NCI-H1105 treated with DMSO at 0.1 percent for 48 hours (cell line): ENCODE data around the gene CD52.
"Not testable (repeated sequence)": the region's sequence is repeated elsewhere in the genome, so short reads cannot be mapped to it uniquely, and the experiment has no call there.

Experiments
- DNase-seq: peaks from one replicate; lab custom pipeline; 2025; lab: John Stamatoyannopoulos, UW

The CD52 gene

DNA sequence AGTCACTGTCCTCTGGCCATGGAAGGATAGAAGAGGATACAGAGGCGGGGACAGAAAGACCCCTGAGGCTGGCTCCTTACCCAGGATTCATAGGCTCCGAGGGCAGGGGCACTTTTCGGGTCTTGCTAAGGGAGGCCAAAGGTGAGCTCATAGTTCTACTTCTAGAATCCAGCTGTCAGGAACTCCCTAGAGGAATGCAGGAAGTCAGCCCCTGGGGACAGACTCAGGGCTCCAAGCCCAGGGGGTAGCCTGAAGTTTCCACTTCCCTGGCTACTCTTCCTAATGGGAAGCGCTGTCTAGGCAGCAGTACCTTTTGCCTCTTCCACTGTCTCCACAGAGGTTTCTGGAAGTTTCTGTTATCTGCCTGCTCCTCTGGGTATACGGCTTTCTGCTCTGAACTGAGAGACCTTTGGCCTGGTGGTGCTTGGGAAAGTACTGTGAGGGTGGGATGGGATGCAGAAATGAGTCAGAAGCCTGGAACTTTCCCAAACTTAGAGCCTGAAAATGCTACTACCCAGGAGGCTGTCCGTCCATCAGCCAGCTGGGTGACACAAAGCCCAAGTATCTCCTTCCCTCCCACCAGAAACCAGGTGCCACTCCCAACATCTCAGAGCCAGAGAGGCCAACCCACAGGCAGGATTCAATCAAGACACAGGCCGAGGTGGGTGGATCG lies 14.9 kb upstream of the CD52 start:
- no peak for DNase-seq

DNA sequence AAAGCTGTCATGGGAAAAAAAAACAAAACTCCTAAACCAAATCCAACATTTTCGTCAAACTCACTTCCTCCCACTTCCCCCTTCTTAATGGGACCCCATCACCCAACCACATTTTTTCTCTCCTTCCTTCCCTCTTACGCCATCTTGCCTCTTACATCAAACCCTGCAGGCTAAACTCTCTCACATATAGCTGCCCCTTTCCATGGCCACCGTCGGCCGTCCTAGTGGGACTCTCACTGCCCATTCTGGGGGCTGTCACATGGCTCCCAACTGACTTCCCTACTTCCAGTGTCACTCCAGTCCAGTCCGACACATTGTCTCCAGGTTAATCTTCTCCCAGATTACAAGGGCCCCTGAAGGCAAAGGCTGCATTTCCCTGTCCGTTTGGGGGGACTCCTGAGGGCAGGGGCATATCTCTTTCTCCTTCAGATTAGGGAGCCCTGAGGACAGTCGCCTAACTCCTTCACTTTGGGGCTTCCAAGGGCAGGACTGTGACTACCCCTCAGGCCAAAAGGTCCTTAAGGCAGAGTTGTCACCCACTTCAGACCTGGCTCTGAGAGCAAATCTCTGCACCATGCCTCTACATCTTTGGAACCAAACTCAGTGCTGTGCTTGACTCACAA lies 12.0 kb upstream of the CD52 start:
- no peak for DNase-seq

DNA sequence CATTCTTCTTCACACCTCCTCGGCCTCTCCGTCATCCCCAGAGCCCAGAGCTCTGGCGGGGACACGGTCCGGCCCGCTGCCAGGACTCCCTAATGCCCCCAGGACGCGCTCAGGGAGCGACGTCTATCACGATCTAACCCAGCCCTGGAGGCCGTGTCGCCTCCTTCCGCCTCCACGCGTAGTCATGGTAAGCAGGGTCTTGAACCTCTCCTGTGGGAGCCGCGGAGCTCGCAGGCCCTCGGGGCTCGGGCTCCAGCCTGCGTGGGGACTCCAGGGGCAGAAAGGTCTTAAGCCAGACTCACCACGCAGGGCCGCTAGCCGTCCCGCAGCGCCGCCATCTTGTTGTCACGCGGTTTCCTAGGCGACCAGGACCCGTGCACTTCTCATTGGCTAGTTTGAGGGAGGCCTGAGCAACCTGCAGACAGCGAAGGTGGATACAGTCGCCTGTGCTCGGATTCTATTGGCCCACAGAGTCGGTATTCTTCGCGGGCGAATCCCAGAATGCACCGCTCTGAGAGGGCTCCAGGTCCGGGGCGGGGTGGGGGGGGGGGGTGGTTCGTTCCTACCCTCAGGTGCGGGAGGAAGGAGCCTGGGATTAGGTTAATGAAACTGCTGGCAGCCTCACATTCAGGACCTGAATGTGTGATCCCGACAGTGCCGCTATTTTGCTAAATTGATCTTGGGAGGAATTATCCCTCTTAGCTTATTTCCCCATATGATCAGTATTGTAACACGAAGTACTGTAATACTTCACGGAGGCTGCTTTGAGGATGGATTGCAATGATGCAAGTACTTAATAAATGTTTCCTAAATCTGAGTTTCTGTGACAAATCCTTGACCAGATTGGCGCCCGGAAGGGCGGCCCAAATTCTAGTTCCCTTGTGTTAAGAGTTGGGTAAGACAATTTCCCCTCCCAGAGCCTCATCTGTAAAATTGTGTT lies 11.2 kb upstream of the CD52 start, which contains the start of gene UBXN11:
Gene UBXN11, minus strand, starts transcription at position 347 of the 940 bp plus-strand sequence. CDS start 3,753 bp downstream, outside the sequence.
- DNase-seq, result peak; percentile 99

DNA sequence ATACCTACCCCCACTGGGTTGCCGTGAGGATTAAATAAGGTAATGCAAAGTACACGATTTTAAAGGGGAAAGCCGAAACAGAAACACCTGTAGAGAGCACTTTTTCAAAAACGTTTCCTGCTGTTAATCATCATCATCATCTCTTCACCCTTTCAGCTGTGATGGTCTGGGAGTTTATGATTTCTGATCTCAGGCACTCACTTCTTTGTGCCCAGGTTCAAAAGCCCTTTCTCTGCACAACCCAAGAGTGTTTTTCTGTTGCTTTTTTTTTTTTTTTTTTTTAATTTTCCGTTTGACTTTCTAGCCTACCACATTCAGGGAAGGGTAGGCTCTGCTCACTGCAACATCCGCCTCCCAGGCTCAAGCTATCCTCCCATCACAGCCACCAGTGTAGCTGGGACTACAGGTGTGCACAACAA lies 10.4 kb upstream of the CD52 start:
- DNase-seq, result no peak

DNA sequence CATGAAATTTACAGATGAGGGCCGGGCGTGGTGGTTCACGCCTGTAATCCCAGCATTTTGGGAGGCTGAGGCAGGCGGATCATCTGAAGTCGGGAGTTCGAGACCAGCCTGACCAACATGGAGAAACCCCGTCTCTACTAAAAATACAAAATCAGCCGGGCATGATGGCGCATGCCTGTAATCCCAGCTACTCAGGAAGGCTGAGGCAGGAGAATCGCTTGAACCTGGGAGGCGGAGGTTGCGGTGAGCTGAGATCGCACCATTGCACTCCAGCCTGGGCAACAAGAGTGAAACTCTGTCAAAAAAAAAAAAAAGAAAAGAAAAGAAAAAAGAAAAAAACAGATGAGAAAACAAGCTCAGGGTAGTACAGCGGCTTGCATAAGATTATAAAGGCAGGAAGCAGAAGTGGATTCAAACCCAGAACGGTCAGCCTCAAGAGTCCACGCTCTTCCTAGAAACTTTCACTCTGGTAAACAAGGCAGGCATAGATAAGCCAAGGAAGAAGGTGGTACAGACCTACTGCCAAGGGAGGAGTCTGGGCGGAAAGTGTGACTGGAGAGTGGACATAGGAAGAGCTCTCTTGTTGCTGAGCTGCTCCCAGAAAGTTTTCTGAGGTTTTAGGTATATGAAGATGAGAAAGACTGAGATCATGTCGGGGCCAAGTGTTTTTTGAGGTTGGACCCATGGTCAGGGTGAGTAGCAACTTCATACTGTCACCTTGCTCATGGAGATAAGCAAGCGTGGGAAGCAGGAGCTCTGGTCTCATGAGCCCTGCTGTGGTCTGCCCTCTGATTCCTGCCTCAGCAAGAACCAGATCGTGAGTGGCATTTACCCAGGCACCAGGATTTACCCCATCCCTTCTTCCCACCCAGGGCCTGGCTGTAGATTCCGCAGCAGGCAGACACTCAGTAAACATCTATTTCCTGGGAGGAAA lies 9.5 kb upstream of the CD52 start:
- not testable (repeated sequence) for DNase-seq

DNA sequence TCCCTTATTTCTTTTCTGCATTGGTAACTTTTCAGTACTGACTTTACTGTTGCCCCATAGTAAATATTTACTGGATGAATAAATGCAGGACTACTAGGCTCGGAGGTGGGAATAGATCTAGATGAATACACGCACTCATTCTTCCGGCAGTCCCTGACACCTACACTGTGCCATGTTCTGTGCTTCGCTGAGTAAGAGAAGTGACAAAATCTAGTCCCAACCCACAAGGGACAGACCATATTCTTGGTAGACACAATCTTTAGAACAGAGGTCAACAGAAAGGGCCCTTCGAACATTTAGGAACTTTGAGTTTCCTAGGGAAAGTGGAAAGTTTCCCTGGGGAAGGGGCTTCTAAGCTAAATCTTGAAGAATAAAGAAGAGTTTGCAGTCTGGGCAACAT lies 3.3 kb upstream of the CD52 start:
- no peak for DNase-seq

DNA sequence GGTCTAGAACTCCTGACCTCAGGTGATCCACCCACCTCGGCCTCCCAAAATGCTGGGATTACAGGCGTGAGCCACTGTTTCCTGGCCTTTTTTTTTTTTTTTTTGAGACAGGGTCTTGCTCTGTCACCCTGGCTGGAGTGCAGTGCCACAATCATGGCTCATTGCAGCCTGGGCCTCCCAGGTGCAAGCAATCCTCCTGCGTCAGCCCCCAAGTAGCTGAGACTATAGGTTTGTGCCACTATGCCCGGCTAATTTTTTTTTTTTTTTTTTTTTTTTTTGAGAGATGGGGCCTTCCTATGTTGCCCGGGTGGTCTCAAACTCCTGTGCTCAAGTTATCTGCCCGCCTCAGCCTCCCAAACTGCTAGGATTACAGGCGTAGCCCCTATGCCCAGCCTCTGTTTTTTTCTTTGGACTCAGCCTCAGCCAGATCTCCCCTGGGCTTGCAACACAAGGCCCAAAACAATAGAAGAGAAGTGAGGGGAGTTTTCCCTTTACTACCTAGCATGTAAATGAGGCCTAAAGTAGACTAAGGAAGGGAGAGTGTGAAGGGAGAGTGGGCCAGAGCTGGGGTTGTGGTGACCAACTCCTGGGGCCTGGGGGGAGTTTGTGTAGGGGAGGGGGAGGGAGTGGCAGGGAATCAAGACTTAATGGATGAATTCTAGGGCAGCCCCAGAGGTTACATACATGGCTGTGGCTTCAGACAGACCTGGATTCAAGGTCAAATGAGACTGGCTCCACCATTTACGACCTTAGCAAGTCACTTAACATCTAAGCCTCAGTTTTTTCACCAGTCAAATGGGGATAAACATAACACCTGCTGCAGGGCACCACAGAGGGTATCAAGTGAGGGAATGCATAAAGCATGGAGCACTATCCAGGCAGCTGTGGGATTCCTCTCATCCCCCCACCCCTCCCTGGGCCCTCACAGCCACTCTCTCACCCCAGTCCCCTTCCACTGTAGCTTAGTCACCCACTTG lies 1.6 kb upstream of the CD52 start:
- DNase-seq, result no peak

DNA sequence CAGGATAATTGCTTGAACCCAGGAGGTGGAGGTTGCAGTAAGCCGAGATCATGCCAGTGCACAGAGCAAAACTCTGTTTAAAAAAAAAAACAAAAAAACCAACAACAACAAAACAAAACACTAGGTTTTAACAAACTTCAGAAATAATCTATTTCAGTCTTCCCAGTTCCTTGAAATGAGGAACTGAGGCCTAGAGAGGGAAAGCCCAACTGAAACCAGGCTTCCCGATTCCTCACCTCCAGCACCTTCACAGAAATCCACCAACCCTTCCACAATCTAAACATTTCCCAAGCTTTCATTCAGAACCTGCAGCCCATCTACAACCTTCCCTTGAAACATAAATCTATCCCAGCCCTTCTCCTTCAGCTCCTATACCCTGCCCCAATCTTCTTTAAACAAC lies 612 bp upstream of the CD52 start:
- DNase-seq, result no peak

DNA sequence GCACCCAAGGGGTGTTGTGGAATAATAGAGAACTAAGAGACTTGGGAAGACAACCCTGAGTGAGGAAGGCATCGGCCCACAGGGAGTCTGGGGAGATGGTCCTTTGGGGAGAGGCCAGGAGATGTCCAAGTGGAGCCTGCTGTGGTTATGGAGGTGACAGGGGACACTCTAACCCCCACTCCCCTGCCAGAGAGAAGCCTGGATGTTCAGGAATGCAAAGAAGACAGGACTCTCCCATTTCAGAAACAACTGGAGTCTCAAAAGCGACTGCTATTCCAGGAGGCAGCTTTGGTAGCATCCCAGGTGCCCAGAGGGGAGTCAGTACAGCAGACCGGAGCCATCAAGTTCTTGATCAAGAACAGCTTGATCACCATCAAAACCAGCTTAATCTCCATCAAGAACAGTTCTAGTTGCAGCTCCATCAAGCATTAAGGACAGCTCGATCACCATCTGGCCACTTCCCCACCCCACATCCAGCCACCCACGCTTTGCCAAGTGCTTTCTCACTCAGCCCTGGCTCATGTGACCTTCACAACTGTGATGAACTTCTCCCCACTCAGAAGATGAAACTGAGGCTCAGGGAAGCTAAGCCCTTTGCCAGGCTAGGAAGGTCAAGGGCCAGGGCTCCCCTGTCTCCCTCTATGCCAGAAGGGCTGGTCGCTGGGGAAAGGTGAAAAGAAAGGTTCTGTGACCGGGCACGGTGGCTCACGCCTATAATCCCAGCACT lies 743 bp downstream of the CD52 start:
- no peak for DNase-seq

DNA sequence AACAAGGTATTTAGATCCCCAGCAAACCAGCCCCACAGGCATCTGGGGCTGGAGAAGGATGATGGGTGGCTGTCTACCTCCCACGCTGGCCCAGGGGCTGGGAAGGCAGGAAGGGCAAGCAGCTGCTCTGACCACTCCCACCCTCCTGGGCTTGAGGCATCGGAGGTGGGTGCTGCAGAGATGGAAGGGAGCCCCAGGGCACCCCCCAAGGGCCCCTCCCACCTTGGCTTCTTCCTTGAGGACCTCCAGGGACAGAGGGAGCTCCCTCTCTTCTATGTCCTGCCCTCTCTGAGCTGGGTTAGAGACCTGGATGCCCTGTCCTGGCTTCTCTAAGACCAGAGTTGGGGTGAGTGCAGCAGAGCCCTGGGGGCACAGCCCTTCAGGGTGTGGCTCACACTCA lies 3.1 kb downstream of the CD52 start:
- DNase-seq, result no peak

DNA sequence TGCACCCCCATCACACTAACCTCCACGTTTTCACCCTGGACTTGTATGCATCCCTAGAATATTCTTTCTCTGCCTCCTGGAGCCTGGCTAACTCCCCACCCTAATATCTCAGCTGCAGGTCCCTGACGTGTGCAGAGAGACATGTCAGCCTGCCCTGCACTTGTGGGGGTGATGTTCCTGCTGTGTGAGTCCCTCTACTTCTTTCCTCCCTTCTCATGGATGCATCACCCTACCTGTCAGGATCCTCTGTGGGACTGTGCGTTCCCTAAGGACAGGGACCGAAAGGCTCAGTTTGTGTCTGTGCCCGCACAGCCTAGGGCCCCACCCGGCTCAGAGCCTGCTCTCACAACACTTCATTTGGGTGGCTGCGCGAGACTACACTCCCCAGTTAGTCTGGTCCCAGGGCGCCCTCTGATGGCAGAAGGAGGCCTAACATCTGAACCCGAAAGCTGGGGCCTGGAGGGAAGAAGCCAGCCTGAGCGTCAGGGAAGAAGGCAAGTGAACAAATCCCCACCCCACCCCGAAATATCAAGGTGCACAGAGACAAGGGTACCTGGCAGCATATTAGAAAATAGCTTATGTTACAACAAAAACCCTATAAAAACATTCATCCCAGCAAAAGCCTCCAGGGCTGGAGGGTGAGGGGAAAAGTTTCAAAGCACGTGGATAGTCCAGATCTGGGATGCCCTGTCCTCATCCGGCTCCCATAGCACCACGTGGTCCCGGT lies 3.7 kb downstream of the CD52 start:
- DNase-seq, result peak; percentile 57

DNA sequence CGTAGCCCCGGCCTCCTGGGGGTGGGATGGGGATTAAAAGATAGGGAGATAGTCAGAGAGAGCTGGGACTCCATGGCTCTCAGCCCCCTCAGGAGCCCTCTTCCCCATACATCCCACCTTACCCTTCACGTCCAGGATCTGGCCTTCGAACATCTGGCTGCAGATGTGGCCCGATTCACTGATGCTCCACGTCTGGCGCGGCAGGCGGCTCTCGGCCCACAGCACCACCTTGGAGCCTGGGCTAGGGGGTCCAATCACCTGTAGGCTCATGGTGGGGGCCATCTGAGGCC lies 4.2 kb downstream of the CD52 start:
- no peak for DNase-seq

DNA sequence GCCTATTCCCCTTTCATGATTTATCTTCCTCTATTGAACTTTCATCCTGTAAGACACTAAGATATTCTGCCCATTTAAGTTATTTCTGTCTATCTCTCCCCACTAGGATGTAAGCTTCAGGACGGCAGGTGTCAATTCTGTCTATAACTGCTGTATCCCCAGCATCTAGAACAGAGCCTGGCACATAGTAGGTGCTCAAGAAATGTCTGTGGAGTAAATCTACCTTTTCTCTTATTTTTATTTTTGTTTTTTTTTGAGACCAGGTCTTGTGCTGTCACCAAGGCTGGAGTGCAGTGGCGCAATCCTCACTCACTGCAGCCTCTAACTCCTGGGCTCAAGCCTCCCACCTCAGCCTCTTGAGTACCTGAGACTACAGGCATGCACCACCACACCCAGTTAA lies 5.6 kb downstream of the CD52 start:
- no peak for DNase-seq

DNA sequence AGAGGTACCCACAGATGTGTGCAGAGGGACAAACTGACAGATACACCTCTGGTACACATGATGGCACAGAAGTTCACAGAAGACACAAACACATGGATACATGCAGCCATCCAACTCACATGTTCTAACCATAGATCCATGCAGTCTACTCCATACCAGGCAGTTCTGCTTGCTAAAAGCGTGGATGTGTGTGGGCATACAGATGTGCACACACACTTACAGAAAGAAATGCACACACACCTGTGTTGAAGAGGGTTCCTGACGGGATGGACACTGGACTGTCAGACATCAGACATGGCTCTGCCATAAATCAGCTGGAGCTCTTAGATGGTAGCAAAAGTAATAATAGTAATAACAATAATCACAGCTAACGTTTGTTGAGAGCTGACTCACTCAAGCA lies 6.8 kb downstream of the CD52 start:
- DNase-seq, result no peak

DNA sequence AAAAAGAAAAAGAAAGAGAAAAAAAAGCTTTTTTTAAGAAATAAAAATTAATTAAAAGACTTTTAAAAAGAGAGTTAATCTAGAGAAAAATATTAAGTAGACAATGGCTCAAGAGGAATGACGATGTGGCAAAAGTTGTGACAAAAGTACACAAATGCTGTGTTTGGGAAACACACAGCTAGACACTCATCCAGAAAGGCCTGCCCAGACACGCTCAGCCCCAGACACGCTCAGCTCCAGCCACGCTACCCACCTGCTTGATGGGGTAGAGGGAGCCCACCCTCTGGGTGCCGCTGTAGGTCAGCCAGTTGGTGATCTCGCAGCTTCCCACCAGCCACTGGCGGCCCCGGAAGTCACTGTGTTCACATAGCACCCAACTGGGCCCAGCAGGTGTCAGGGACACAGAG lies 10.2 kb downstream of the CD52 start:
- peak; percentile 88 for DNase-seq

DNA sequence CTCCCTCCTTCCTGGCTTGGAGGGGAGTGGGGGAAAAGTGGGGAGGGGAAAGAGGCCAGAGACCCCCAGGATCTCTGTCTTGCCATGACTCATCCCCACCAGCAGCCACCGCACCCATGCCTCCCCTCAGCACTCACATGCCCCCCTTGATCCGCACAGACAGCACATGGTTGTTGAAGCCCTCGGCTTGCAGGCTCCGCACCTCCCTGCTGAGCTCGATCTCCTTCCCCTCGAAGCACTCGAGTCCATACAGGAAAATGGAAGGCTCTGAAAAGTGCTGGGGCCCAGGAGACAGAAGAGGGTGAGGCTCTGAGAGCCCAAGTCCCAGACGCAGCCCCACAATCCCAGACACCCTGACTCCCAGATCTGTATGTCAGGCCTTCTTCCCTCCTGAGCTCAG lies 10.8 kb downstream of the CD52 start:
- no peak for DNase-seq

DNA sequence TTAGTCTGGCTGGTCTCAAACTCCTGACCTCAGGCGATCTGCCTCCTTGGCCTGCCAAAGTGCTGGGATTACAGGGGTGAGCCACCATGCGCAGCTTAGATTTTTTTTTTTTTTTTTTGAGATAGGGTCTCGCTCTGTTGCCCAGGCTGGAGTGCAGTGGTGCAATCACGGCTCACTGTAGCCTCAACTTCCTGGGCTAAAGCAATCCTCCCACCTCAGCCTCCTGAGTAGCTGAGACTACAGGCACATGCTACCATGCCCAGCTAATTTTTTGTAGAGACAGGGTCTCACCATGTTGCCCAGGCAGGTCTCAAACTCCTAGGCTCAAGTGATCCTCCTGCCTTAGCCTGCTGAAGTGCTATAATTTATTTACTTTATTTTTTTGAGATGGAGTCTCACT lies 11.6 kb downstream of the CD52 start:
- not testable (repeated sequence) for DNase-seq

DNA sequence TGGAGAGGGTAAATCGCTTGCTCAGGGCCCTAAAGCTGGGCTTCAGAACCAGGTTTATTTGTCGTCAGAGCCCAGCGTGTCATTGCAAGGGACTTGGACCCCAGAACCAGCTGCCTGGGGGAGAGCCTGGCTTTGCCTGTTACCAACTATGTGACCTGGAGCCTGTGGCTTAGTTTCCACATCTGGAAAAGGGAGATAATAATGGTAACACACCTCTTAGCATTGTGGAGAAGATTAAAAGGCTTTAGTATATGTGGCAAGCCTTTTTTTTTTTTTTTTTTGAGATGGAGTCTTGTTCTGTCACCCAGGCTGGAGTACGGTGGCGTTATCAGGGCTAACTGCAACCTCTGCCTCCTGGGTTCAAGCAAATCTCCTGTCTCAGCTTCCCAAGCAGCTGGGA lies 12.5 kb downstream of the CD52 start:
- no peak for DNase-seq

DNA sequence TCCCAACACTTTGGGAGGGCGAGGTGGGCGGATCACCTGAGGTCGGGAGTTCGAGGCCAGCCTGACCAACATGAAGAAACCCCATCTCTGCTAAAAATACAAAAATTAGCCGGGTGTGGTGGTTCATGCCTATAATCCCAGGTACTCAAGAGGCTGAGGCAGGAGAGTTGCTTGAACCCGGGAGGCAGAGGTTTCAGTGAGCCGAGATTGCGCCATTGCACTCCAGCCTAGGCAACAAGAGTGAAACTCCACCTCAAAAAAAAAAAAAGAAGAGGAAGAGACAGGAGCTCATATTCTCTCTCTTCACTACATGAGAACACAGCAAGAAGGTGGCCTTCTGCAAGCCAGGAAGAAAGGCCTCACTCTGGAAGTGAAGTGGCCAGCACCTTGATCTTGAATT lies 15.6 kb downstream of the CD52 start:
- not testable (repeated sequence) for DNase-seq
